SK-N-SH (cell line): Measurements from ENCODE around the gene UNC13D. TPM values are rescaled to one million over a fixed set of nuclear protein-coding genes. Genes with fewer than 3 reads are reported as not detected.

Experiments used
- CTCF ChIA-PET: fragments of 300-600, 350-600 bp; formaldehyde crosslinking; extraction: SDS; loops from one replicate; lab custom pipeline; 2021; lab: Yijun Ruan, JAX
- POLR2A ChIA-PET: fragments of 350-600 bp; sonication (Branson Sonifier 250); formaldehyde crosslinking; extraction: SDS; loops from one replicate; lab custom pipeline; 2020; ENCODE audit warnings: antibody characterized with exemption, inconsistent platforms; lab: Yijun Ruan, JAX
- DNase-seq: peaks from one replicate; pipeline ENCODE4 v3.0.0; 2012
- H2AFZ ChIP-seq: fragments of 200-600 bp; sonication (generic); 2 replicates; pipeline ENCODE4 v1.8.1; 2016; ENCODE audit warnings: antibody characterized with exemption, mild to moderate bottlenecking, low read depth
- H3F3A ChIP-seq: fragments of 200-600 bp; sonication (generic); replicated peaks from 2 replicates; pipeline ENCODE3; 2016; ENCODE audit warnings: antibody characterized with exemption, mild to moderate bottlenecking; ENCODE audit not compliant: insufficient read depth
- H3K27ac ChIP-seq, 2 experiments: fragments of 200-500 bp in 1 of 2; fragments of 200-600 bp in 1 of 2; sonication (Bioruptor generic) in 1 of 2; sonication (generic), shearing (Covaris generic) in 1 of 2; 2 replicates each; pipeline versions ENCODE4 v1.5.1 to v1.6.1; 2014 to 2016; ENCODE audit warnings: low read depth in 2 of 2, inconsistent platforms in 1 of 2, low read length in 1 of 2, mild to moderate bottlenecking in 1 of 2, mixed read lengths in 1 of 2
- H3K27me3 ChIP-seq: fragments of 200-600 bp; sonication (generic), shearing (Covaris generic); 2 replicates; pipeline ENCODE4 v1.6.1; 2016; ENCODE audit warnings: mixed run types; ENCODE audit not compliant: insufficient read depth
- H3K36me3 ChIP-seq, 2 experiments: fragments of 200-500 bp in 1 of 2; fragments of 200-600 bp in 1 of 2; sonication (Bioruptor generic) in 1 of 2; sonication (generic) in 1 of 2; replicated peaks in 1 of 2; 2 replicates each; pipeline versions ENCODE3 to v1.5.1; 2014 to 2016; ENCODE audit warnings: low read length in 1 of 2, mild to moderate bottlenecking in 1 of 2; ENCODE audit not compliant: insufficient read depth in 2 of 2, control insufficient read depth in 1 of 2
- H3K4me1 ChIP-seq, 2 experiments: fragments of 200-500 bp in 1 of 2; fragments of 200-600 bp in 1 of 2; sonication (Bioruptor generic) in 1 of 2; sonication (generic), shearing (Covaris generic) in 1 of 2; 2 replicates each; pipeline versions ENCODE4 v1.5.1 to v1.6.1; 2014 to 2016; ENCODE audit warnings: low read depth in 1 of 2, low read length in 1 of 2, mixed run types in 1 of 2; ENCODE audit not compliant: insufficient read depth in 2 of 2, control insufficient read depth in 1 of 2
- H3K4me2 ChIP-seq: fragments of 200-600 bp; sonication (generic), shearing (Covaris generic); 2 replicates; pipeline ENCODE4 v1.6.1; 2017; ENCODE audit warnings: mixed run types
- H3K4me3 ChIP-seq, 2 experiments: fragments of 200-500 bp in 1 of 2; fragments of 200-600 bp in 1 of 2; sonication (Bioruptor generic) in 1 of 2; sonication (generic), shearing (Covaris generic) in 1 of 2; 2 replicates each; pipeline versions ENCODE4 v1.5.1 to v1.8.1; 2014 to 2016; ENCODE audit warnings: low read depth in 2 of 2, inconsistent platforms in 1 of 2, low read length in 1 of 2, mild to moderate bottlenecking in 1 of 2, mixed read lengths in 1 of 2, moderate library complexity in 1 of 2
- H3K79me2 ChIP-seq: fragments of 200-600 bp; sonication (generic); 2 replicates; pipeline ENCODE4 v1.8.1; 2017; ENCODE audit warnings: mild to moderate bottlenecking; ENCODE audit not compliant: insufficient read depth
- H3K9ac ChIP-seq: fragments of 200-600 bp; sonication (generic); 2 replicates; pipeline ENCODE4 v1.6.1; 2017; ENCODE audit warnings: mixed run types
- H3K9me2 ChIP-seq: fragments of 200-600 bp; sonication (generic); 2 replicates; pipeline ENCODE4 v1.6.1; 2017; ENCODE audit warnings: mixed run types
- H3K9me3 ChIP-seq: fragments of 200-600 bp; sonication (generic); 2 replicates; pipeline ENCODE4 v1.6.1; 2017; ENCODE audit warnings: mixed run types, mild to moderate bottlenecking, moderate library complexity
- H4K20me1 ChIP-seq: fragments of 200-600 bp; sonication (generic); 2 replicates; pipeline ENCODE4 v1.6.1; 2017; ENCODE audit warnings: mild to moderate bottlenecking, mixed run types; ENCODE audit not compliant: insufficient read depth
- CHD2 ChIP-seq: fragments of 150-350 bp; IDR thresholded peaks from 2 replicates; pipeline ENCODE4 v1.6.1; 2018; ENCODE audit warnings: low read length; ENCODE audit not compliant: partially characterized antibody
- FOSL2 ChIP-seq: IDR thresholded peaks from 2 replicates; pipeline ENCODE4 v1.4.0; 2012; ENCODE audit warnings: low read depth, mild to moderate bottlenecking, moderate library complexity, borderline replicate concordance
- MAX ChIP-seq: IDR thresholded peaks from 2 replicates; pipeline ENCODE4 v1.4.0; 2012; ENCODE audit warnings: low read depth
- PBX3 ChIP-seq: IDR thresholded peaks from 2 replicates; pipeline ENCODE4; 2012
- RAD21 ChIP-seq: IDR thresholded peaks from 2 replicates; pipeline ENCODE4 v1.6.1; 2012; ENCODE audit warnings: mild to moderate bottlenecking, low read length
- RCOR1 ChIP-seq: fragments of 150-350 bp; IDR thresholded peaks from 2 replicates; pipeline ENCODE4 v1.6.1; 2017; ENCODE audit warnings: antibody characterized with exemption, low read length
- REST ChIP-seq: IDR thresholded peaks from 2 replicates; pipeline ENCODE4 v1.6.1; 2012; ENCODE audit warnings: mild to moderate bottlenecking, low read depth, low read length, moderate library complexity
- SMC3 ChIP-seq: IDR thresholded peaks from 2 replicates; pipeline ENCODE4 v1.6.1; 2012; ENCODE audit warnings: low read depth, low read length, improper control_type of control experiment
- TCF12 ChIP-seq: IDR thresholded peaks from 2 replicates; pipeline ENCODE4 v1.4.0; 2012
- ZBTB33 ChIP-seq: IDR thresholded peaks from 2 replicates; pipeline ENCODE4 v1.4.0; 2012; ENCODE audit warnings: low read depth, borderline replicate concordance
- WGBS: methylation state at CpG from one replicate; pipeline ENCODE4 v1.1.6; 2017; ENCODE audit warnings: low lambda C conversion rate; 5-methylcytosine and 5-hydroxymethylcytosine counted together
- polyA plus RNA-seq, 3 experiments: library from polyadenylated mRNA; depleted of rRNA; stranded (reverse); fragments of >200 nt; gene quantifications; 2 replicates each; pipeline ENCODE4 v1.2.3, GENCODE V29; 2012

The UNC13D gene
- polyA plus RNA-seq, 1 of the 3 experiments (the other 2 are of a cell fraction), result 0.99 TPM

GRCh38 chr17:75819678-75820077 is 24.5 kb downstream of the UNC13D start:
- no peak overlapping the region for H3K4me2 ChIP-seq
- no peaks in the 10 kb centered on the region for H3K9me2 ChIP-seq
- CTCF ChIA-PET, result no interaction called here
- H3K4me3 ChIP-seq, result no peak overlapping the region
- H3K9me3 ChIP-seq, result no peaks in the 10 kb centered on the region
- peaks cover 19 to 77% of the 10 kb centered on the region in 2 experiments for H3K36me3 ChIP-seq
- H3K27me3 ChIP-seq, result no peaks in the 10 kb centered on the region
- H4K20me1 ChIP-seq, result no peaks in the 10 kb centered on the region
- peak; percentile 36 for DNase-seq
- peaks cover 8 to 22% of the 10 kb centered on the region in 2 experiments; a peak in 3 of 4 replicates for H3K4me1 ChIP-seq
- WGBS, result 96% methylated on average over 10 of the region's 16 CpGs
- POLR2A ChIA-PET, result interaction anchor here (4.7 kb wide), 1 partner anchor 44 kb away, joined by 31 read pairs; no protein-coding TSS in a partner anchor
- no peaks in the 10 kb centered on the region for H3K79me2 ChIP-seq
- TF ChIP-seq MAX, result no peak
- no peak for TF ChIP-seq TCF12
- no peak for TF ChIP-seq CHD2
- TF ChIP-seq ZBTB33, result no peak
- TF ChIP-seq RAD21, result no peak
- TF ChIP-seq FOSL2, result no peak
- no peak for TF ChIP-seq SMC3
- no peak for TF ChIP-seq REST
- no peak for TF ChIP-seq RCOR1
- no peak for TF ChIP-seq PBX3
- H2AFZ ChIP-seq, result no peak overlapping the region
- H3F3A ChIP-seq, result peaks cover 6% of the 10 kb centered on the region
- H3K27ac ChIP-seq, result no peak overlapping the region
- no peak overlapping the region for H3K9ac ChIP-seq
